Measurements from ENCODE around the gene VPS39.

DNA sequence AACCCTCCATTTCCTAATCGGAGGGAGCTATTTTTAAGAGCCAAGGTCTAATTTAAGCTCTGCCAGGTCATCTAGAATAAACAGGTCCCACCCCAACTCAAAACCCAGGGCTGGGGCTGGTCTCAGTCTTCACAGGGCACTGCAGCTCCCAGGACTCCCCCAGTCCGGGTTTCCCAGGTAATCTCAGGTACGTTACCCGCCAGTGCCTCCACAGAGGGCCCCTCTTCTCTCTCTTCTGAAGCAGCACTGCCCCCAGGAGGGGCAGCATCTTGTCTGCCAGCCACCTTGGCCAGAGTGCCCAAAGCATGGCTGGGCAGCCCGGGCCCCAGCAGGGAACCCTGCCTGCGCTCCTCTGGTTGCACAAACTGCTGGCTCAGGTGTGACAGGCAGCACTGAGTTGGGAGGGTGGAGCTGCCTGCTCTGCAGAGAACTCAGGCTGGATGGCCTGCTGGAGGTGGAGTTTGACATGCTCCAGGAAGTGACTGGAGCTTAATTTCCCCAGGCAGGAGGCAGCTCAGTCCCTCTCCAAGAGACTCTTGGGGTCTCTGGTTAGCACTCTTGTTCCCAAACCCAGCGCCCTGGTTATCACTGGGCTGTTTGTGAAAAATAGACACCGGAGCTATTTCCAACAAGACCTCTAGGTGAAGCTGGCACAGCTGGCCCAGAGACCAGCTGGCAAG lies 51.7 kb downstream of the VPS39 start, which contains the start of gene PLA2G4F:
- TF ChIP-seq GATA2 (IDR thresholded peaks at IDR 0.05; ENCODE audit: low read depth, low read length) (no peak), GATA3 (IDR thresholded peaks at IDR 0.05; ENCODE audit: low read depth, low read length) (no peak)
